LNCAP (cell line): ENCODE data around the gene NUDT1.

ENCODE experiments used
- TF ChIP-seq, protein P1 (sequence below): fragments of 450-650 bp; IDR thresholded peaks from 2 replicates; pipeline ENCODE4 v1.5.1; 2017; ENCODE audit warnings: mild to moderate bottlenecking

Gene NUDT1

GRCh38 chr7:2215851-2216250 is 26.2 kb upstream of the NUDT1 start:
- TF ChIP-seq, protein P1, sequence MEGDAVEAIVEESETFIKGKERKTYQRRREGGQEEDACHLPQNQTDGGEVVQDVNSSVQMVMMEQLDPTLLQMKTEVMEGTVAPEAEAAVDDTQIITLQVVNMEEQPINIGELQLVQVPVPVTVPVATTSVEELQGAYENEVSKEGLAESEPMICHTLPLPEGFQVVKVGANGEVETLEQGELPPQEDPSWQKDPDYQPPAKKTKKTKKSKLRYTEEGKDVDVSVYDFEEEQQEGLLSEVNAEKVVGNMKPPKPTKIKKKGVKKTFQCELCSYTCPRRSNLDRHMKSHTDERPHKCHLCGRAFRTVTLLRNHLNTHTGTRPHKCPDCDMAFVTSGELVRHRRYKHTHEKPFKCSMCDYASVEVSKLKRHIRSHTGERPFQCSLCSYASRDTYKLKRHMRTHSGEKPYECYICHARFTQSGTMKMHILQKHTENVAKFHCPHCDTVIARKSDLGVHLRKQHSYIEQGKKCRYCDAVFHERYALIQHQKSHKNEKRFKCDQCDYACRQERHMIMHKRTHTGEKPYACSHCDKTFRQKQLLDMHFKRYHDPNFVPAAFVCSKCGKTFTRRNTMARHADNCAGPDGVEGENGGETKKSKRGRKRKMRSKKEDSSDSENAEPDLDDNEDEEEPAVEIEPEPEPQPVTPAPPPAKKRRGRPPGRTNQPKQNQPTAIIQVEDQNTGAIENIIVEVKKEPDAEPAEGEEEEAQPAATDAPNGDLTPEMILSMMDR, result no peak

- TF ChIP-seq, protein P1, result no peak
Measured at GRCh38 chr7:2217206-2217605, 24.8 kb upstream of the NUDT1 start.

DNA sequence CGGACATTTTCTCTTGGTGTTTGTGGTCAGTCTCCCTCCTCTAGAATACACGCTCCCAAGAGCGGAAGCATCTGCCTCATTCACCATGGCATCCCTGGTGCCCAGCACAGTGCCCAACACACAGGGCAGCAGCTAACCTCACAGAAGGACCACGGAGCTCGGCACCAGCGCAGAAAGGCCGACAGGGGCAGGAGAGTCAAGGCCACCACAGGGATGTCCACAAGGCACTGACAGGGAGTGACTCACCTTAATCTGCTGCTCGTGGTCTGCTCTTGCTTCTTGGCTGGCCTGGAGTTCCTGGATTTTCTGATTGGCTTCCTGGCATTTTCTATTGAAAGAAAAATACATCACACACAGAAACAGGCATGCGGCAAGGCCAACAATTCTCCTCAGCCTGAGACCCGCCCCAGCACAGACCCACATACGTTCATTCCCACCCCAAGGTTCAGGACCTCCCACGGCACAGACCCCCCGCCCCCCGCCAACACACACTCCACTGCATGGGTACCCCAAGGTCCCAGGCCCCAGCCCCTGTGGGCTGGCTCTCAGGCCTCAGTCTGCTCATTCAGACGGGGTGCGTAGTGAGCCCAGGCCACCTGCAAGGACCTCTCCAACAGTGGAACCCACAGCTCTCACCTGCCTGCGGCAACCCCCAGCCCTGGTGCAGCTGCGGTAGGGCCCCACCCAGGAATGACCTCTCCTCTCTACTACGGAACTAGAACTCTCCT is 24.1 kb upstream of the NUDT1 start:
- TF ChIP-seq, protein P1, result no peak

GRCh38 chr7:2218444-2218785 is 23.6 kb upstream of the NUDT1 start:
- TF ChIP-seq, protein P1, result no peak

DNA sequence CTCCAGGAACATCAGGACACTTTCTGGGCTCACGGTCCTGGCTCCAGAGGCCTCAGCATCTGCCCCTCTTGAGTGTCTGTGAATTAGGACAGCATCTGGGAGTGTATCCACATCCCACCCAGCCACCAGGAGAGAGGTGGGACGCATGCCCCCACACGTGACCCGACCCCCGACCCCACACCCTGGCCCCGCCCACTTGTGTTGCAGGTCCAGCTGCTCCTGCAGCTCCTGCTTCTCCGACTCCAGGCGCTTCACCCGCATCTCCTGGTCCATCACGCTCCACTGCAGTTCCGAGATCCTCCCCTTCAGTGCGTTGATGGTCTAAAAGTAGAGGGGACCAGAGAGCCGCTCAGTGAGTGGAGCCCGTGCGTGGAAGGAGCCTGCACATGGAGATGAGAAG is 22.9 kb upstream of the NUDT1 start:
- TF ChIP-seq, protein P1, result no peak

DNA sequence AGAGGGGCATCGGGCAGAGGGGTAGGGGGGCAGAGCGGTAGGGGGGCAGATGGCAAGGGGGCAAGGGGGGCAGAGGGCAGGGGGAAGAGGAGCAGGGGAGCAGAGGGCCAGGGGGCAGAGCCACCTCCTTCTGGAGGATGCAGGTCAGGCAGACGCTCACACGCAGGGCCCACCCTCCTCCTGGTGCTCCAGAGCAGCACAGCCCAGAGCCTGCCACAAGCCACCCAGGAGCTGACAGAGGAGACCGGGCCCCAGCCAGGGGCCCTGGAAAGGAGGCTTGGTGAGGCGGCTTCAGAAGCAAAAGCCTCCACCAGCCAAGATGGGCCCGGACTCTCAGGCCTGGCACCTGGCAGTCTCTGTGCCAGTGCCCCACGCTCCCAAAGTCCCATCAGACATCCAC is 22.4 kb upstream of the NUDT1 start:
- TF ChIP-seq, protein P1, result no peak

- TF ChIP-seq, protein P1, result no peak
Measured at GRCh38 chr7:2220030-2220429, 22.0 kb upstream of the NUDT1 start.

DNA sequence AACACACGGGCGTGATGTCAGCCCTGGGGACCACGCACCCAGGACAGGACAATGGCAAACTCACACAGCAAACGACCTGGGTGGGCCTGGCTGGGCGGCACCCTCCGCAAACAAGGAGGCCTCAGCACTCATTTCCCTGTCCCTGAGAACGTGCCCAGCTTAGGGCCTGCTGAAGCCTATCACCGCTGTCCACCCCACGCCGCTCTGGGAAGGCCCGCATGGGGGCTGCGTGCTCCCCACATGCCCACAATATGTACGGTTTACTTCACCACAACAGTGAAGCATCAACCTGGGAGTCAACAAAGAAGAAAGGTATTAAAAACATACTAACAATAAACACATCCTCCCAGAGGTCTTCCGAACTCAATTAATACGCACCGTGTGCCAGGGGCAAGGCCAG is 21.5 kb upstream of the NUDT1 start:
- TF ChIP-seq, protein P1, result no peak
